ENCODE measurements around the gene NENF.
"Not testable (repeated sequence)": the region's sequence is repeated elsewhere in the genome, so short reads cannot be mapped to it uniquely, and the experiment has no call there.

Gene NENF

GRCh38 chr1:212432661-212433576 is at the start of gene NENF:
Gene NENF (plus strand): TSS chr1:212432920. CDS start chr1:212432944, 24 bp downstream.
- peak; percentile 67 to 84 for DNase-seq

- no peak for DNase-seq
Measured at GRCh38 chr1:212386029-212386428, 46.7 kb upstream of the NENF start.

DNA sequence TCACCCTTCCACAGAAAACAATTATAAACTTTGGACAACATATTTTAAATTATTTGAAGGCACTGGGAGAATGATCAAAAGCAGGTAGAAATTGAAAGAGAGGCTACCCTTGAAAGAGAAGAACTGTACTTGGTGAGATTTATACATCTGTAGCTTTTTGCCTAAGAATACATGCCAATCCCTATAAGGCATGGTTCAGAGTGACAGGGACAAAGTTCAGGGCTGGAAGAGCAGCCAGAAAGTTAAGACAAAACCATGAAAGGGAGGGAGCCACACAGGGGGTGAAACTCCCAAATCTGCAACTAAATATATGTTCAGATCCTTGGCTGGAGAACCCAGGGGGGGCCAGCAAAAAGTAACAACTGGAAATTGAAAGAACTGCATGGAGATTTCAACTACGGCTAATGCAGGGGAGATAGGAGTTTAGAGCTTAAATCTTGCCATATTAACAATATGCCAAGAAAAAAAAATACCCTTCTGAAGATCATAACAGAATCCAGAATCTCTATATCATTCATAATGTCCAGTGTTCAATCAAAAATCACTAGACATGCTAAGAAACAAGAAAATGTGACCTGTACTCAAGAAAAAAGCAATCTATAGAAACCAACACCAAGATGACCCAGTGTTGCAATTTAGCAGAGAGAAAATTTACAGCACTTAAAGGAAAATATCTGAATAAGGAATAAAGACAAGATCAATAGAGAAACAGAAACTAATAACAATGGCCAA is 43.6 kb upstream of the NENF start:
- no peak for DNase-seq

- DNase-seq, result not testable (repeated sequence)
Measured at GRCh38 chr1:212395678-212396437, 36.9 kb upstream of the NENF start.

GRCh38 chr1:212396638-212397037 is 36.1 kb upstream of the NENF start:
- DNase-seq, result no peak

- DNase-seq, result no peak
Measured at GRCh38 chr1:212397171-212397570, 35.5 kb upstream of the NENF start.

- DNase-seq, result no peak
Measured at GRCh38 chr1:212401042-212401441, 31.7 kb upstream of the NENF start.

DNA sequence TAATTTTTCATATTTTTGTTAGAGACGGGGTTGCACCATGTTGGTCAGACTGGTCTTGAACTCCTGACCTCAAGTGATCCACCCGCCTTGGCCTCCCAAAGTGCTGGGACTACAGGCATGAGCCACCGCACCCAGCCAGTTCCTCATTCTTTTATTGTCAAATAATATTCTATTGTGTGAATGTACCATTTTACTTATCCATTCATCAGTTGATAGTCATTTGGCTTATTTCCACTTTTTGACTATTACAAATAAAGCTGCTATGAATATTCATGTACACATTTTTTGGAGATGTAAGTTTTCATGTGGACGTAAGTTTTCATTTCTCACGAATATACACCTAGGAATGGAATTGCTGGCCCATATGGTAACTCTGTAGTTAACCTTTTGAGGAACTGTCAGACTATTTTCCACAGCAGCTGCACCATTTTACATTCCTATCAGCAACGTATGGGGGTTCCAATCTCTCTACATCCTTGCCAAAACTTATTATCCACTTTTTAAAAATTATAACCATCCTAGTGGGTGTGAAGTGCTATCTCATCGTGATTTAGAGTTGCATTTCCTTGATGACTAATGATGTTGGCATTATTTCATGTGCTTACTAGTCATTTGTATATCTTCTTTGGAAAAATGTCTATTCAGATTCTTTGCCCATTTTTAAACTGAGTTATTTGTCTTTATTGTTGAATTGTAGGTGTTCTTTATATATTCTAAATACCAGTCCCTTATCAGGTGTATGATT is 30.7 kb upstream of the NENF start:
- no peak for DNase-seq

DNA sequence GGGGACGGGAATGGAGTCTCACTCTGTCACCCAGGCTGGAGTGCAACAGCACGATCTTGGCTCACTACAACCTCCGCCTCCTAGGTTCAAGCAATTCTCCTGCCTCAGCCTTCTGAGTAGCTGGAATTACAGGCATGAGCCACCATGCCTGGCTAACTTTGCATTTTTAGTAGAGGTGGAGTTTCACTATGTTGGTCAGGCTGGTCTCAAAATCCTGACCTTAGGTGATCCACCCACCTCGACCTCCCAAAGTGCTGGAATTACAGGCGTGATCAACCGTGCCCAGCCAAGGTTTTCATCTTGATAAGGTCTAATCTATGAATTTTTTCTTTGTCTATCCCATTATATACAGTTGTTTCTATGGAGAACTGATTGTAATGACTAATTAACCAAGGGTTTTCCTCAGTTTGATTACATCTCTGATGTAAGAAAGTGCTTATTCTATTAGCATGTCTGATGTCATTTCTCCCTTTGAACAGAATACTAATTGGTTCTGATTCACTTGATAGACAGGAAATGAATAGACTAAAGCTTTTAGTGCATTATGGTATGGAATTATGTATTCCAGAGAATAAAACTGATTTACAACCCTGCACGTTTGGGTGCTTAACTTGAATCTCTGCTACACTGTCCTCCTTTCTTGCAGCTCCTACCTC is 29.9 kb upstream of the NENF start:
- DNase-seq, result no peak

- no peak for DNase-seq
Measured at GRCh38 chr1:212410231-212410820, 22.4 kb upstream of the NENF start.

- no peak for DNase-seq
Measured at GRCh38 chr1:212412374-212412773, 20.3 kb upstream of the NENF start.

GRCh38 chr1:212413902-212414327 is 18.8 kb upstream of the NENF start:
- DNase-seq, result no peak

GRCh38 chr1:212414328-212415106 is 18.2 kb upstream of the NENF start, which contains the start of gene PACC1:
Gene PACC1 (minus strand): TSS chr1:212414886. CDS start chr1:212414757, 129 bp downstream.
- DNase-seq, result peak; percentile 91 to 92

DNA sequence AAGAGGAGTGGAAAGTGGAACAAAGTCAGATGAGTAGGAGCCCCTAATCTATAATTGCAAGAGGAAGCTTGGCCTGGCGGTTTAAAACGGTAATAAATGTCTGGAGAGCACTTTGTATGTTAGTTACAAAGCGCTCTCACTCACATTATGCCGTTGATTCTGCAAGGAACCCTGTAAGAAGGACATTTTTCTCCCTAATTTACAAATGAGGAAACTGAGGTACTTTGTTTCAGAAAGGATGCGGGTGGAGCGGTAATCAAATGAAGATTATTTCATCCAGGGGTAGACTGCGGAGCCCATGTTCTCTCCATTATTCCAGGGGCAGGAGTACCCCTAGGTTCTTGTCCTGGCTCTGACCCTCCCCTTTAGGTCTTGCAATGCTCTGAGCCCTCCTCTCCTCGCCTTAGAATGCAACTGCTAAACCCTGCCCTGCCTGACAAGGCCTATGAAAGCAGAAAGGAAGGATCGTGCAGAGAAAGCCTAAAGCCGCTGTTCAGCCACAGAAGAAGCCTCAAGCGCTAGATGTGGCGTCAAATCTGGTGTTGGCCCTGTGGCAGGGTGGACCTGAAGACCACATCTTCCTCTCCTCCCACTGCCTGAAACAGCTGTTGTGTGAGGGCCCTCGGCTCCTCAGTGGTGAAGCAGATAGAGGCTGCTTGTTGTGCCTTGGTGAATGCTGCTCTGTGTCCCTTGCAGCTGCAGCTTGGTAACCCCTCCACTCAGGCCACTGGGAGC is 17.4 kb upstream of the NENF start:
- DNase-seq, result no peak

- DNase-seq, result no peak
Measured at GRCh38 chr1:212421165-212421564, 11.6 kb upstream of the NENF start.

GRCh38 chr1:212423879-212424278 is 8.8 kb upstream of the NENF start:
- no peak for DNase-seq

DNA sequence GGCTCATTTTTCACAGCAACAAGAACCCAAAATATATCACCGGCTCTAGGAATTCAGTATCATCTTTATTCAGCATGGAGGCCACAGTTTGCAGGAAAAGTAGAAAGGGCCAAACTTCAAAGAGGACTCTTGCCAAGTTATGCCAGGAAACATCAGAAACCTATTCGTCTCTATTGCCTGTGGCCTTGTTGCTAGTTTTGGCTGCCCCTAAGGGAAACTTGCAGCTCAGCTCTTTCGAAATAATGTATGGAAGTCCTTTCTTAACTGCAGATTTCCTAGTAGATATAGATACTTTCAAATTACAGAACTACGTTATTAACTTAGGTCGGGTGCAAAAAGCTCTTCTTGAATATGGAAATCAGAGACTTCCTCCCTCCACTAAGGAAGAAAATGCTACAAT is 4.2 kb upstream of the NENF start:
- no peak for DNase-seq

GRCh38 chr1:212430416-212430815 is 2.3 kb upstream of the NENF start:
- no peak for DNase-seq

DNA sequence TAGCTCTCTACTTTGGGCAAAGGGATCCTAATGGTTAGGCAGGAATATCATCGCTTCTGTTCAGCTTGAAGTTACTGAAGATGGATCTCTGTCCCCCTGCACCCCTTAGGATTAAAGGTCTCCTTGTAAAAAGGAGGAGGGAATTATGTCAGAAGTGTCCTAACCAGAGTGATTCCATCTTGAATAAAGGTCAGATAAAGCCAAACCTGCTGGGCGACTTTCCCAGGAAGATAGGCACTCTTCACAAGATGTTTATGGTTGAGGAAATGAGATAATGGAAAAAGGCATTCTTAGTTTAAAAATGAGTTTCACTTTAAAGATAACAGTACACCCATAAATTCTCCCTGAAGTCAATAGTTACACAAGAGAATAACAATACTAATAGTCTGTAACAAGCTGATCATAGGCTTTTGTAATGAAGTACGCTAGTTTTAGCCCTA is 1.7 kb upstream of the NENF start:
- DNase-seq, result no peak

GRCh38 chr1:212431644-212432043 is 1.1 kb upstream of the NENF start:
- DNase-seq, result no peak

Measured in NCI-H1930 (cell line).